Neuronal stem cell (in vitro differentiated cells): Measurements from ENCODE around the gene BABAM2.
A peak's percentile ranks its signal among the peaks of the same experiment; 100 is the strongest.

Source experiments
- DNase-seq: peaks from one replicate; pipeline ENCODE4 v3.0.0-alpha.2; 2013; ENCODE audit warnings: low spot score
- H2AFZ ChIP-seq: one replicate; pipeline ENCODE4 v1.6.1; 2013; ENCODE audit warnings: mild to moderate bottlenecking, low read length, inconsistent platforms
- H2AK5ac ChIP-seq: 2 replicates; pipeline ENCODE4 v1.6.1; 2013; ENCODE audit warnings: low read depth, mild to moderate bottlenecking, inconsistent platforms, low read length, moderate library complexity, mixed read lengths
- H2BK120ac ChIP-seq: 2 replicates; pipeline ENCODE4 v1.6.1; 2013; ENCODE audit warnings: low read depth, mild to moderate bottlenecking, inconsistent platforms, low read length, moderate library complexity, mixed read lengths
- H2BK12ac ChIP-seq: one replicate; pipeline ENCODE4 v1.6.1; 2013; ENCODE audit warnings: low read length, inconsistent platforms
- H2BK15ac ChIP-seq: 2 replicates; pipeline ENCODE4 v1.6.1; 2013; ENCODE audit warnings: mild to moderate bottlenecking, low read length, inconsistent platforms, mixed read lengths
- H2BK5ac ChIP-seq: one replicate; pipeline ENCODE4 v1.6.1; 2013; ENCODE audit warnings: inconsistent platforms, mild to moderate bottlenecking, low read length, moderate library complexity
- H3K14ac ChIP-seq: one replicate; pipeline ENCODE4 v1.6.1; 2013; ENCODE audit warnings: low read length, inconsistent platforms
- H3K18ac ChIP-seq: 2 replicates; pipeline ENCODE4 v1.6.1; 2013; ENCODE audit warnings: low read length, inconsistent platforms
- H3K23ac ChIP-seq: 2 replicates; pipeline ENCODE4 v1.6.1; 2013; ENCODE audit warnings: low read depth, mild to moderate bottlenecking, mixed read lengths, low read length, inconsistent platforms; ENCODE audit not compliant: poor library complexity
- H3K27ac ChIP-seq: replicated peaks from 3 replicates; pipeline ENCODE4 v1.5.1; 2013; ENCODE audit warnings: low read length, inconsistent platforms
- H3K27me3 ChIP-seq, 3 experiments: 2 replicates each; pipeline ENCODE4 v1.6.1; 2013; ENCODE audit warnings: low read length in 3 of 3, mild to moderate bottlenecking in 2 of 3, inconsistent platforms in 1 of 3, low read depth in 1 of 3, mixed read lengths in 1 of 3, moderate library complexity in 1 of 3; ENCODE audit not compliant: control insufficient read depth in 3 of 3, insufficient read depth in 3 of 3
- H3K36me3 ChIP-seq, 2 donors: replicated peaks in 1 of 2; 2 replicates each; pipeline ENCODE4 v1.6.1; 2013; ENCODE audit warnings: low read length in 2 of 2; ENCODE audit not compliant: control insufficient read depth in 2 of 2, insufficient read depth in 2 of 2
- H3K4ac ChIP-seq: 2 replicates; pipeline ENCODE4 v1.6.1; 2013; ENCODE audit warnings: inconsistent platforms, mild to moderate bottlenecking, low read length, moderate library complexity
- H3K4me1 ChIP-seq, 2 donors: 1 replicate in 1 of 2; 2 replicates in 1 of 2; pipeline ENCODE4 v1.6.1; 2013; ENCODE audit warnings: low read length in 2 of 2, low read depth in 1 of 2; ENCODE audit not compliant: control insufficient read depth in 2 of 2, insufficient read depth in 1 of 2
- H3K4me2 ChIP-seq: one replicate; pipeline ENCODE4 v1.6.1; 2013; ENCODE audit warnings: mild to moderate bottlenecking, low read length, inconsistent platforms; ENCODE audit not compliant: insufficient read depth, poor library complexity, severe bottlenecking
- H3K4me3 ChIP-seq, 2 donors: 2 replicates each; pipeline ENCODE4 v1.5.1; 2013; ENCODE audit warnings: low read length in 2 of 2, mild to moderate bottlenecking in 2 of 2, inconsistent platforms in 1 of 2, moderate library complexity in 1 of 2
- H3K79me1 ChIP-seq: one replicate; pipeline ENCODE4 v1.6.1; 2013; ENCODE audit warnings: low read depth, mild to moderate bottlenecking, inconsistent platforms, low read length, moderate library complexity
- H3K9ac ChIP-seq: one replicate; pipeline ENCODE4 v1.6.1; 2013; ENCODE audit warnings: mild to moderate bottlenecking, low read depth, low read length, inconsistent platforms; ENCODE audit not compliant: poor library complexity
- H3K9me3 ChIP-seq, 2 donors: replicated peaks in 1 of 2; 2 replicates each; pipeline versions ENCODE3 to v1.6.1; 2013; ENCODE audit warnings: low read length in 2 of 2, mild to moderate bottlenecking in 2 of 2, inconsistent platforms in 1 of 2, low read depth in 1 of 2, mixed read lengths in 1 of 2, moderate library complexity in 1 of 2; ENCODE audit not compliant: control insufficient read depth in 2 of 2, insufficient read depth in 1 of 2
- H4K8ac ChIP-seq: one replicate; pipeline ENCODE4 v1.6.1; 2013; ENCODE audit warnings: low read depth, mild to moderate bottlenecking, inconsistent platforms, low read length, moderate library complexity
- H4K91ac ChIP-seq: one replicate; pipeline ENCODE4 v1.6.1; 2013; ENCODE audit warnings: low read length, low read depth, mild to moderate bottlenecking, inconsistent platforms; ENCODE audit not compliant: poor library complexity
- WGBS, 2 donors: extraction: QIAGEN DNeasy Blood & Tissue Kit; methylation state at CpG; one replicate each; pipeline ENCODE4 v1.1.7; 2013; ENCODE audit warnings: missing lambda C conversion rate in 2 of 2, mixed read lengths in 1 of 2; ENCODE audit not compliant: insufficient read length in 2 of 2, insufficient replicate concordance in 1 of 2; ENCODE audit errors: extremely low coverage in 2 of 2; 5-methylcytosine and 5-hydroxymethylcytosine counted together

Gene BABAM2

GRCh38 chr2:27940090-27940671, 49.7 kb downstream of the BABAM2 start:
- no peak overlapping the region for H3K4ac ChIP-seq
- H4K8ac ChIP-seq = no peak overlapping the region
- no peak overlapping the region for H2AK5ac ChIP-seq
- no peaks in the 10 kb centered on the region for H3K9me3 ChIP-seq
- no peak overlapping the region for H3K27ac ChIP-seq
- H3K4me3 ChIP-seq = no peak overlapping the region
- no peak overlapping the region for H2BK120ac ChIP-seq
- no peak overlapping the region for H2AFZ ChIP-seq
- H2BK12ac ChIP-seq = no peak overlapping the region
- no peak overlapping the region for H3K23ac ChIP-seq
- no peak overlapping the region for H2BK5ac ChIP-seq
- no peak overlapping the region for H3K18ac ChIP-seq
- H3K36me3 ChIP-seq = no peaks in the 10 kb centered on the region
- H3K4me2 ChIP-seq = no peak overlapping the region
- DNase-seq = no peak
- H2BK15ac ChIP-seq = no peak overlapping the region
- H4K91ac ChIP-seq = no peak overlapping the region
- H3K79me1 ChIP-seq = no peaks in the 10 kb centered on the region
- no CpG with 5 or more reads among the region's 2 CpGs for WGBS, 2 donors
- no peak overlapping the region for H3K14ac ChIP-seq
- H3K9ac ChIP-seq = no peak overlapping the region
- no peaks in the 10 kb centered on the region for H3K27me3 ChIP-seq
- H3K4me1 ChIP-seq = peaks cover 0 to 6% of the 10 kb centered on the region in 2 donors

DNA sequence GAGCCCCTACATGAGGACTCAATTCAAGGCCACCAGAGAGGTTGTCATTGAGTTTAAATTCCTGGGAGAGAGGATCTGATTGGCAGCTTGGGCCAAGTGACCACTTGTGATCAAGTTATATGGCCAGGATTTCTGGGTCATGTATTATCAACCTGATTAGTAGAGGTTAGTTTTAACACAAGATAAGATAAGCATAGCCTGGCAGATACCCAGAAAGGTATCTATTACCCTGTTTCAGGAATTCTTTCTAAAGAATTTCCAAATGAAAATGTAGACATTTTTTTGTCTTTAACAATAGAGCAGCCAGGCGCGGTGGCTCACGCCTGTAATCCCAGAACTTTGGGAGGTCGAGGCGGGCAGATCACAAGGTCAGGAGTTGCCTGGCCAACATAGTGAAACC, 50.5 kb downstream of the BABAM2 start:
- no peak overlapping the region for H4K91ac ChIP-seq
- no peak overlapping the region for H3K23ac ChIP-seq
- H3K4me2 ChIP-seq = no peak overlapping the region
- no peaks in the 10 kb centered on the region for H3K36me3 ChIP-seq
- no peaks in the 10 kb centered on the region for H3K79me1 ChIP-seq
- H3K27ac ChIP-seq = no peak overlapping the region
- no peak overlapping the region for H4K8ac ChIP-seq
- H2BK12ac ChIP-seq = no peak overlapping the region
- no peak overlapping the region for H2BK120ac ChIP-seq
- H3K9ac ChIP-seq = no peak overlapping the region
- no peak overlapping the region for H3K14ac ChIP-seq
- no peak overlapping the region for H3K4ac ChIP-seq
- H2BK15ac ChIP-seq = no peak overlapping the region
- DNase-seq = no peak
- no peak overlapping the region for H2AFZ ChIP-seq
- no peaks in the 10 kb centered on the region for H3K27me3 ChIP-seq
- H2AK5ac ChIP-seq = no peak overlapping the region
- H3K4me3 ChIP-seq = no peak overlapping the region
- H3K4me1 ChIP-seq = peaks cover 0 to 6% of the 10 kb centered on the region in 2 donors
- H3K18ac ChIP-seq = no peak overlapping the region
- H3K9me3 ChIP-seq = no peaks in the 10 kb centered on the region
- no peak overlapping the region for H2BK5ac ChIP-seq
- no CpG with 5 or more reads among the region's 5 CpGs for WGBS, 2 donors

DNA sequence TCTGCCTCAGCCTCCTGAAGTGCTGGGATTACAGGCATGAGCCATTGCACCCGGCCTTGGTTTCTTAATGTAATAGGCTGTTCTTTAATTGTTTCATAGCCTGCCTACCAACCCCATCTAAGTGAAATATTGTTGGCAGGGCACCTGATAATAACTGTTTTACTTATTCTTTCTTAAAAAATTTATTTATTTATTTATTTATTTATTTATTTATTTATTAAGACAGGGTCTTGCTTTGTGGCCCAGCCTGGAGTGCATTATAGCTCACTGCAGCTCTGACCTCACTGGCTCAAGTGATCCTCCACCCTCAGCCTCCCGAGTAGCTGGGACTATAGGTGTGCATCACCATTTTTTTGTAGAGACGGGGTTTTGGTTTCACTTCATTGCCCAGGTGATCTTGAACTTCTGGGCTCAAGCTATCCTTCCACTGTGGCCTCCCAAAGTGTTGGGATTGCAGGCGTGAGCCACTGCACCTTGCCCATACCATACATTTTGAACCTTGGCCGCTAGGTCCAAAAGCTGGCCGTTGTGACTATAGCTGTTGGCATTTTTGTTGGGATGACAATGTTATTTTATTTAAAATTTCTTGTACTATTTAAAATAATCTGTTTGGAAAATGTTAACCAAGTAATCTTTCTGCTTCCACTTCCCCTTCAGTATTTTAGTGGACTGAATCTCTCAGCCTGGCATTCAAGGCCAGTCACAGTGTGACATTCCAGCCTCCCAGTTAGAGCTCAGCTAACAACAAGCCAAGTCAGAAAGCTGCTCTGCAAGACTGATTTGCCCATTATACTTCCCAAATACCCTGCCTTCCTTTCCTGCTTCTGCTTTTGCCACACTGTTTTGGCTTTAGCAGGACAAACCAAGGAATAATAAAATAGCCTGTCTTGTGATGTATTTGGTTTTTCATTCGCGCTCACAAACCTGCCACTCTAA, 52.4 kb downstream of the BABAM2 start:
- Histone ChIP-seq H3K9me3 (no peaks in the 10 kb centered on the region), H4K91ac (no peak overlapping the region), H3K79me1 (no peaks in the 10 kb centered on the region), H3K14ac (no peak overlapping the region), H3K9ac (no peak overlapping the region), H3K4me1 (peaks cover 0 to 6% of the 10 kb centered on the region in 2 donors), H2BK5ac (no peak overlapping the region), H3K4me2 (no peak overlapping the region), H3K23ac (no peak overlapping the region), H2BK15ac (no peak overlapping the region), H2BK12ac (no peak overlapping the region), H2AK5ac (no peak overlapping the region), H3K4ac (no peak overlapping the region), H2BK120ac (no peak overlapping the region), H4K8ac (no peak overlapping the region), H3K36me3 (no peaks in the 10 kb centered on the region), H3K4me3 (no peak overlapping the region), H3K18ac (no peak overlapping the region), H2AFZ (no peak overlapping the region), H3K27ac (peak overlapping the region; percentile 5), H3K27me3 (no peaks in the 10 kb centered on the region)
- DNase-seq = no peak
- WGBS, 2 donors = no CpG with 5 or more reads among the region's 8 CpGs

DNA sequence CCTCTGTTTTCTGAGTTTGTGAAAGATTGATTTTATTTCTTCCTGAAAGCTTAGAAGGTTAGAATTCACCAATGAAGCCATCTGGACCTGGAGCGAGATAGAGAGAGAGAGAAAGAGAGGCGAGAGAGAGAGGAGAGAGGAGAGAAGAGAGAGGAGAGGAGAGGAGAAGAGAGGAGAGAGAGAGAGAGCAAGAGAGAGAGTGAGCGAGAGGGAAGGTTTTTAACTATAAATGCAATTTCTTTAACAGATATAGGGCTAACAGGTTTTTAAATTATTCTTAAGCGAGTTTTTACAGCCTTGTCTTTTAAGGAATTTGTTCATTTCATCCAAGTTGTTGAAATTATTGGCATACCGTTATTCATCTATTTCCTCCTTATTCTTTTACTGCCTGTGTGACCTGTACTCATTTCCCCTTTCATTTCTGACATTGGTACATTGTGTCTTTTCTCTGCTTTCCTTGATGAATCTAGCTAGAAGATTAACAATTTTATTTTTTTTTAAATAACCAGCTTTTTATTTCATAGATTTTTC, 56.1 kb downstream of the BABAM2 start:
- H2BK12ac ChIP-seq = no peak overlapping the region
- no peak overlapping the region for H3K4ac ChIP-seq
- H3K79me1 ChIP-seq = no peaks in the 10 kb centered on the region
- no peak overlapping the region for H2BK15ac ChIP-seq
- peaks cover 0 to 6% of the 10 kb centered on the region in 2 donors for H3K4me1 ChIP-seq
- no peak overlapping the region for H3K23ac ChIP-seq
- no peak overlapping the region for H3K4me2 ChIP-seq
- H3K27me3 ChIP-seq = no peaks in the 10 kb centered on the region
- H3K9ac ChIP-seq = no peak overlapping the region
- H3K4me3 ChIP-seq = no peak overlapping the region
- H2BK5ac ChIP-seq = no peak overlapping the region
- H3K18ac ChIP-seq = no peak overlapping the region
- H3K36me3 ChIP-seq = no peaks in the 10 kb centered on the region
- H3K27ac ChIP-seq = no peak overlapping the region
- DNase-seq = no peak
- H4K91ac ChIP-seq = no peak overlapping the region
- whole genome bisulfite sequencing, 2 donors = no CpG with 5 or more reads among the region's 5 CpGs
- no peak overlapping the region for H4K8ac ChIP-seq
- H2AFZ ChIP-seq = no peak overlapping the region
- H2BK120ac ChIP-seq = no peak overlapping the region
- H2AK5ac ChIP-seq = no peak overlapping the region
- no peaks in the 10 kb centered on the region for H3K9me3 ChIP-seq
- H3K14ac ChIP-seq = no peak overlapping the region
